ENCODE data around the gene POU2F1. TPM values are rescaled to one million over a fixed set of nuclear protein-coding genes. Genes with fewer than 3 reads are reported as not detected.

The POU2F1 gene
- total and polyA plus RNA-seq, 8 donors, result 1.2 to 36.2 (median 7.7) TPM

- WGBS, 5 donors, result 73 to 78% (median 76%) methylated on average over 5 of the region's 5 CpGs
- intact Hi-C loops (cut with DNase I; ENCODE audit: low total_unique reads), result no loop called here
- TF ChIP-seq, protein P1, sequence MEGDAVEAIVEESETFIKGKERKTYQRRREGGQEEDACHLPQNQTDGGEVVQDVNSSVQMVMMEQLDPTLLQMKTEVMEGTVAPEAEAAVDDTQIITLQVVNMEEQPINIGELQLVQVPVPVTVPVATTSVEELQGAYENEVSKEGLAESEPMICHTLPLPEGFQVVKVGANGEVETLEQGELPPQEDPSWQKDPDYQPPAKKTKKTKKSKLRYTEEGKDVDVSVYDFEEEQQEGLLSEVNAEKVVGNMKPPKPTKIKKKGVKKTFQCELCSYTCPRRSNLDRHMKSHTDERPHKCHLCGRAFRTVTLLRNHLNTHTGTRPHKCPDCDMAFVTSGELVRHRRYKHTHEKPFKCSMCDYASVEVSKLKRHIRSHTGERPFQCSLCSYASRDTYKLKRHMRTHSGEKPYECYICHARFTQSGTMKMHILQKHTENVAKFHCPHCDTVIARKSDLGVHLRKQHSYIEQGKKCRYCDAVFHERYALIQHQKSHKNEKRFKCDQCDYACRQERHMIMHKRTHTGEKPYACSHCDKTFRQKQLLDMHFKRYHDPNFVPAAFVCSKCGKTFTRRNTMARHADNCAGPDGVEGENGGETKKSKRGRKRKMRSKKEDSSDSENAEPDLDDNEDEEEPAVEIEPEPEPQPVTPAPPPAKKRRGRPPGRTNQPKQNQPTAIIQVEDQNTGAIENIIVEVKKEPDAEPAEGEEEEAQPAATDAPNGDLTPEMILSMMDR (IDR thresholded peaks at IDR 0.05), result no peak
- no peak for TF ChIP-seq POLR2AphosphoS5 (IDR thresholded peaks at IDR 0.05)
- TF ChIP-seq POLR2A (IDR thresholded peaks at IDR 0.05), result no peak
- TF ChIP-seq EP300 (IDR thresholded peaks at IDR 0.05), result no peak
These were observed 26.3 kb downstream of the POU2F1 start for GRCh38 chr1:167246971-167247370.

GRCh38 chr1:167247754-167248153 lies 27.1 kb downstream of the POU2F1 start:
- TF ChIP-seq POLR2A (IDR thresholded peaks at IDR 0.05), result no peak
- TF ChIP-seq POLR2AphosphoS5 (IDR thresholded peaks at IDR 0.05), result no peak
- TF ChIP-seq EP300 (IDR thresholded peaks at IDR 0.05), result no peak
- TF ChIP-seq, protein P1 (IDR thresholded peaks at IDR 0.05), result no peak
- Histone ChIP-seq H3K4me3 (no peak overlapping the region), H3K9me3 (peaks cover 0 to 5% (median 0%) of the 10 kb centered on the region in 4 donors), H3K4me1 (peaks cover 0 to 12% (median 2%) of the 10 kb centered on the region in 4 donors), H3K27ac (no peak overlapping the region), H3K36me3 (no peaks in the 10 kb centered on the region), H3K27me3 (no peaks in the 10 kb centered on the region)
- 81 to 85% (median 84%) methylated on average over 1 of the region's 1 CpG for WGBS, 5 donors
- no peak for DNase-seq
- intact Hi-C loops (cut with DNase I; ENCODE audit: low total_unique reads), result no loop called here

More at GRCh38 chr1:167246971-167247370, 26.3 kb downstream of the POU2F1 start:
- no peak overlapping the region for H3K4me3 ChIP-seq
- H3K9me3 ChIP-seq, result peaks cover 0 to 5% (median 0%) of the 10 kb centered on the region in 4 donors
- H3K36me3 ChIP-seq, result no peaks in the 10 kb centered on the region
- DNase-seq, result no peak
- peaks cover 0 to 12% (median 2%) of the 10 kb centered on the region in 4 donors for H3K4me1 ChIP-seq
- no peaks in the 10 kb centered on the region for H3K27me3 ChIP-seq
- no peak overlapping the region for H3K27ac ChIP-seq

GRCh38 chr1:167248707-167249642 lies 28.3 kb downstream of the POU2F1 start:
- Histone ChIP-seq H3K27me3 (no peaks in the 10 kb centered on the region), H3K36me3 (no peaks in the 10 kb centered on the region), H3K27ac (no peak overlapping the region), H3K4me1 (peaks cover 0 to 12% (median 2%) of the 10 kb centered on the region in 4 donors), H3K4me3 (no peak overlapping the region), H3K9me3 (peaks cover 0 to 3% (median 0%) of the 10 kb centered on the region in 4 donors)
- no peak for TF ChIP-seq POLR2AphosphoS5 (IDR thresholded peaks at IDR 0.05)
- no peak for TF ChIP-seq EP300 (IDR thresholded peaks at IDR 0.05)
- intact Hi-C loops (cut with DNase I; ENCODE audit: low total_unique reads), result no loop called here
- 80 to 90% (median 82%) methylated on average over 4 of the region's 4 CpGs for WGBS, 5 donors
- no peak for DNase-seq

DNA sequence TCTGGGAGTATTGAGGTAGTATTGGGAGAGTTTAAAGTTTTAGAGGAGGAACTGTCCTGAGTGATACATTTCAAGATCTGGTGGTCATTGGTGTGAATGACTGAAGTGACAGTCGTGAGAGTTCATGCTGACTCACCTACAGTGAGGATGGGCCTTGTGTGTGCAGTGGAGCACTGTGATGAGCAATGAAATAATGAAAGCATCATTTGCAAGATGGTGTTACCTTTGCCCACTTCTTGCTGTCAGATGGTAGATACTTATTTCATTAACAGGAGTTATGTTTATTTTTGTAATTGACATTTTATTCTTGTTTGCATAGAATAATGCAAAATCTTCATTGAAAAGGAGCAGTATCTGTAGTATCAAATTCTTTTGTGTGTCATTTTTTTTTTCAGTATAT lies 29.0 kb downstream of the POU2F1 start:
- H3K36me3 ChIP-seq, result no peaks in the 10 kb centered on the region
- H3K27ac ChIP-seq, result no peak overlapping the region
- H3K27me3 ChIP-seq, result no peaks in the 10 kb centered on the region
- DNase-seq, result no peak
- peaks cover 0 to 12% (median 2%) of the 10 kb centered on the region in 4 donors for H3K4me1 ChIP-seq
- no peak overlapping the region for H3K4me3 ChIP-seq
- TF ChIP-seq EP300 (IDR thresholded peaks at IDR 0.05) (no peak), POLR2AphosphoS5 (IDR thresholded peaks at IDR 0.05) (no peak), POLR2A (IDR thresholded peaks at IDR 0.05) (no peak)
- TF ChIP-seq, protein P1 (IDR thresholded peaks at IDR 0.05), result no peak
- H3K9me3 ChIP-seq, result no peaks in the 10 kb centered on the region
- 76 to 88% (median 80%) methylated on average over 1 of the region's 1 CpG for WGBS, 5 donors
- intact Hi-C loops (cut with DNase I; ENCODE audit: low total_unique reads), result no loop called here

All from stomach (tissue), 9 donors.